Stimulated activated CD4-positive, alpha-beta T cell treated with anti-CD3 and anti-CD28 coated beads, Interleukin-12 subunit alpha, Interleukin-12 subunit beta, amount 100 ng/mL, for 48 hours (primary cell): ENCODE measurements around the gene ARMH1.
"Not testable (repeated sequence)": the region's sequence is repeated elsewhere in the genome, so short reads cannot be mapped to it uniquely, and the experiment has no call there.

Experiments
- DNase-seq, 3 donors: peaks; one replicate each; pipeline ENCODE4 v3.0.0-alpha.2; 2020; ENCODE audit warnings: low read depth in 2 of 3, low spot score in 1 of 3

The ARMH1 gene

GRCh38 chr1:44666719-44667118 is 7.8 kb upstream of the ARMH1 start:
- DNase-seq: not testable (repeated sequence)

- DNase-seq: no peak
Measured at GRCh38 chr1:44670751-44671640, 3.5 kb upstream of the ARMH1 start.

DNA sequence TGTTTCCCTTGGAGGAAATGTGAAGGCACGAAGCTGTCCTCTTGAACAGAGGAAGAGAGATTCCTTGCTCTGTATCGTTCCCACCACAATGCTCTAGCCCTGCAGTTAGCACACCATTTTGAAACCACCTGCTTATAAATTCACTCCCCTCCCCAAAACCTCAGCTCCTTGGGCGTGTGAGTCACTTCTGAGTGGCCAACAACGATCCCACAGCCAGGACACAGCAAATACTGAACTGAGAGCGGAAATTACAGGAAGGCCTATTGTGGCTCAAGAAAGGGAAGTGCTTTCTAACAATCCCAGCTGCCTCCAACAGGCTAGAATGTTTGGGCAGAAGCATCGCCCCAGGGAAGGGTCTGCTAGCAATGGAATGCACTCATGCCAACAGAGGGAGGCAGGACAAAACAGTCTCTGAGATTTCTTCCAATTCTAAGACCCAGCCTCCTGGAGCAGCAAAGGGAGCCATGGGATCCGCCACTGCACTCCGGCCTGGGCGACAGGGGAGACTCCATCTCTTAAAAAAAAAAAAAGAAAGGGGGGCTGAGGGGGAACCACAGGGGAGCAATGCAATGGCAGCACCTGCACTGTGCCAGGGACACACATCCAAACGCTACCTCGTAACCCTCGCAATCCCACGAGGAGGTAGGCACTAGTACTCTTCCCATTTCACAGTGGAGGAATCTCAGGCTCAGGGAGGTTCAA is 2.1 kb upstream of the ARMH1 start:
- DNase-seq: no peak

DNA sequence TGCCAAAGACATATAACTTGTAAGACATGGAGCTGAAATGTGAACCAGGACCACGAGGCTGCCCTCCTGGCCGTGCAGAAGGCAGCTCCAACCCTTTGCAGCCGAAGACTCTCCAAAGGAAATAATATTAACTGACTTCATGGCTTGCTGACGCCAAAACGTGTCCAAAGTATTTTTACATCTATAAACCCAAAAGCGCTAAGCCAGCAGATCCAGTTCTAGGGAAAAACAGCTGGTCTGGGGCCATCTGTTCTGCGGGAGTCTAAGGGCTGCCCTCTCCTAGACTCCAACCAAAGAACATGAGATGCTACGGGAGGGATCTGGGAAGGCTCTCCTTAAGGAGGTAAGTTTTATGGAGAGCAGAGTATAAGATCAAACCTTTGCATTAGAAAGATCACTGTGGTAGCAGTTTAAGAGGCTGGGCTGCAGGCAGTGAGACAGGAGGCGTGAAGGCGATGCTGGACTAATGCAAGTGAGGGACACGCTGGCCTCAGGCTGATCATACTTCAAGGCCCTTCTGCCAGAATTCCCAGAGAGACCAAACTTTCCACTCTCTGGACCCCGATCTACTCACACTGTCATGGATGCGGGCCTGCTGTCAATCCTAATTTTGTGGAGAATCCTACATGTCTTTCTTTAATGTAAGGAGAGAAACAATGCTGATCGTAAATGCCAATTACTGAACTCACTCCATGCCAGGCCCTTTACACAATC is 1.4 kb upstream of the ARMH1 start:
- DNase-seq: no peak

- no peak for DNase-seq
Measured at GRCh38 chr1:44673675-44674112, 820 bp upstream of the ARMH1 start.

DNA sequence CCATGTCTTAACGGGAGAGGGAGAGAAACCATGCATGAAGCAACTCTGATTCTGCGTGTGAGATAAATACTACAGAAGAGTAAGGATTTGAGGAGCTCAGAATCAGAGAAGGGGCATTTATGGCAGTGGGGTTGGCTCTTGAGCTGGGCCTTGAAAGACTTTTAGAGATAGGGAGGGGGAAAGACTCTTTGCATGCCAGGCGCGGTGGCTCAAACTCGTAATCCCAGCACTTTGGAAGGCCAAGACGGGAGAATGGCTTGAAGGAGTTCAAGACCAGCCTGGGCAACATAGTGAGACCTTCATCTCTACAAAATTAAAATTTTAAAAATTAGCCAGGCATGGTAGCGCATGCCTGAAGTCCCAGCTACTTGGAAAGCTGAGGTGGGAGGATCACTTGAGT is 672 bp downstream of the ARMH1 start:
- DNase-seq: no peak

- DNase-seq: no peak
Measured at GRCh38 chr1:44676484-44677200, 2.1 kb downstream of the ARMH1 start.

DNA sequence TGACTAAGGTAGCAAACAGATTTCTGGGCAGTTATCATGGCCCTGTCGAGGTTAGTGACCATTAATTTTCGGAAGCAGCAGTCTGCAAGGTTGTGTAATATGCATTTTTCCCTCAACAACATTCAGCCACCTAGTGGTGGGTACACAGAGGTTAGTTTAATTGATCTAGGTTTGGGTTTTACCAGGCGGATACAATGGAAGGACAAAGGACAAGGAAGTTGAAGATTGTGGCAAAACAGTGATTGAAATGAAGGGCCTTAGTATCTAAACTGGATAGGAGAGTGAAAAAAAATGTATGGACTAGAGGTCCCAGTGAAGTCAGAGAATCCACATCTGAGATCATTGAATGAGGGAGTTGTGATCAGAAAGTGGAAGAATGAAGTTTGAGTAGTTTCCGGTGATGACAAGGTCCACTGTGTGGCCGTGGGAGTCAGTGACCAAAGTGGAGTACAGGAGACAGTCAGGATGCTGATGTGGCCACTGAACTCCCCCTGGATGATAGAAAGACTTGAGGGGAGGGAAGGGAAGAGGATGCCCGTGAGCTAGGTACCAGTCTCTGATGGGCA is 2.8 kb downstream of the ARMH1 start:
- no peak for DNase-seq

GRCh38 chr1:44678120-44678519 is 3.6 kb downstream of the ARMH1 start:
- no peak for DNase-seq

GRCh38 chr1:44678626-44679025 is 4.1 kb downstream of the ARMH1 start:
- no peak for DNase-seq

- DNase-seq: no peak
Measured at GRCh38 chr1:44679468-44679867, 5.0 kb downstream of the ARMH1 start.

DNA sequence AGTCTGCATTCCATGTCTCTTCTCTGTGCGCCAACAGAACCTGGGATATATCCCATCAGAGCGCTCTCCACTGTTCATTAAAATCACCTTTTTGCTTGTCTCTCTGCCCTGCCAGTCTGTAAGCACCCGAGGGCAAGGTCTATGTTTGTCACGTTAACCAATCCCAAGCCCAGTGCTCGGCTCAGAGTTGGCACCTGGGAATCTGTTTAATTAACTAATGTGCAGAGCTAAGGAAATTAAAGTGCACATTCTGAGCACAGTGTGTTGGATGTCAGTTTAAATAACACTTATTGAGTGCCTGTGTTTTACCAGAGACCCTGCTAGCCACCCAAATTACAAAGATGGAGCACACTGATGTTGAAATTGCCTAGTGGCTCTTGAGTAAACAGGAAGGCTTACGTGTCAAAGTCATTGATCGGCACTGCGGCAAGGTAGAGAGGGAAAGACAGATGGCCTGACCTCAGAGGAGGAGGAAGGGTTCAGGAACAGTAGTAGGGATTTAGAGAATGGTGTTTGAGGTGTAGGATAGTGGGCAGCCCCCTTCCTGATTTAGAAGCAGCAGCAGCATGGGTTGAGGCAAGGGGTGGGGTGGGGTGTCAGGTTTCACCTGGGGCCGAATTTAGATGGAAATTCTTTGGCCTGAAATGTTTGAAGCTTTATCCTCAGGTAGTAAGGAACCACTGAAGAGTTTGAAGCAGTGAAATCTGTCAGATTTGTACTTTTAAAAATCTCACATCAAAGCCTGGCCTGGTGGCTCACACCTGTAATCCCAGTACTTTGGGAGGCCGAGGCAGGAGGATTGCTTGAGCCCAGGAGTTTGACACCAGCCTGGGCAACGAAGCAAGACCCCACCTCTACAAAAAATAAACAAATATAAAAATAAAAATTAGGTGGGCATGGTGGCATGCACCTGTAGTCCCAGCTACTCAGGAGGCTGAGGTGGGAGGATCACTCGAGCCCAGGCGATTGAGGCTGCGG is 7.7 kb downstream of the ARMH1 start:
- no peak for DNase-seq

DNA sequence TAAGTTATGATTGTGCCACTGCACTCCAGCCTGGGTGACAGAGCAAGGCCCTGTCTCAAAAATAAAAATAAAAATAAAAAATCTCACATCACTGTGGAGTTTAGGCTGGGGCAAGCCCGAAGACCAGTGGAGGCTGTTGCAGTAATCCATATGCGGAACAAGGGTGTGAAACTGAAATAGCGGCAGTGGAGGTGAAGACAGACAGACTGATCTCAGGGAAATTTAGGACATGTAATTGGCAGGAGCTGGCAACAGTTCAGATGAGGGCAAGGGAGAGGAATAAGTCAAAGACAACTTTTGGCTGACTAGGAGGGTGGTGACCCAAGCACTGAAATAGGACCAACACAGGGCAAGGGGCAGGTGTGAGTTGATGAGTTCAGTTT is 8.4 kb downstream of the ARMH1 start:
- DNase-seq: no peak

DNA sequence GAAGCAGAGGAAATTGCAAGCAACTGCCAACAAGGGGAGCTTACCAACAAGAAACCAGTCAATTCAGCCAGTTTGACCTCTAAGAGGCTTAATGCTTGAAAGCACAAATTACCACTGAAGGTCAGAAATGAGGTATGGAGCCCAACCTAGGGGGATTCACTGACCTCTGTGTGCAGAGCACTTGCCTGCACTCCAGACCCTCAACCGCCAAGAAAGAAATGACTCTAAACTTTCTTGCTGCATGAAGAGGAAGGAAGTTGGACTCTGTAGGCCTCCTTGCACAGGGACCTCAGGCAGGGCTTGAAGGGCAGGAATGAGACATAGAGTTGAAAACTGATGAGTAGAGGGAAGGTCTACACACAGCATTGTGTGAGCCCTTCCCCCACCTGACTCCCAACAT is 10.0 kb downstream of the ARMH1 start:
- no peak for DNase-seq

DNA sequence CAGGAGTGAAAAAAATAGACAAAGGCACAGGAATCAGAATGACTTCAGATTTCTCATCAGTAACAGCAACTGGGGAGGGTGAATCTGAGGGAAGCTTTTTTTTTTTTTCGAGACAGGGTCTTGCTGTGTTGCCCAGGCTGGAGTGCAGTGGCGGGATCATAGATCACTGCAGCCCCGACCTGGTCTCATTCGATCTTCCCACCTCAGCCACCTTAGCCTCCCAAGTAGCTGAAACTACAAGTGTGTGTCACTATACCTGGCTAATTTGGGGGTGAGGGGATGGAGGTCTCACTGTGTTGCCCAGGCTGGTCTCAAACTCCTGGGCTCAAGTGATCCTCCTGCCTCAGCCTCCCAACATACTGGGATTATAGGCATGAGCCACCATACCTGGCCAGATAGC is 10.7 kb downstream of the ARMH1 start:
- DNase-seq: no peak

DNA sequence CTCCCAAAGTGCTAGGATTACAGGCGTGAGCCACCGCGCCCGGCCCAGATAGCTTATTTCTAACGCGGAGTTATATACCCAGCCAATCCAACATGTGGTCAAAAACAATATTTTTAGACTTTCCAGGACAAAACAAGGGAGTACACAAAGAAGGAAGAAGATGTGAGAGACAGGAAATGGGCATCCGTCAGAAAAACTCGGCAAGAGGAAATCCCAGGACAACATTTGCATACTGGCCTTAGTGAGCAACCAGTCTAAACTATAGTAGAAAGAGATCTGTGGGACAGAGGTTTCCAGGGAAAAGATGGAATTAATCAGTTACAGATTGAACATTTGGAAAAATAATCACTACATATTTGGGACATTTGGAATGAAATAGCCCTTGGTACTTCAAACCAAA is 11.4 kb downstream of the ARMH1 start:
- no peak for DNase-seq

DNA sequence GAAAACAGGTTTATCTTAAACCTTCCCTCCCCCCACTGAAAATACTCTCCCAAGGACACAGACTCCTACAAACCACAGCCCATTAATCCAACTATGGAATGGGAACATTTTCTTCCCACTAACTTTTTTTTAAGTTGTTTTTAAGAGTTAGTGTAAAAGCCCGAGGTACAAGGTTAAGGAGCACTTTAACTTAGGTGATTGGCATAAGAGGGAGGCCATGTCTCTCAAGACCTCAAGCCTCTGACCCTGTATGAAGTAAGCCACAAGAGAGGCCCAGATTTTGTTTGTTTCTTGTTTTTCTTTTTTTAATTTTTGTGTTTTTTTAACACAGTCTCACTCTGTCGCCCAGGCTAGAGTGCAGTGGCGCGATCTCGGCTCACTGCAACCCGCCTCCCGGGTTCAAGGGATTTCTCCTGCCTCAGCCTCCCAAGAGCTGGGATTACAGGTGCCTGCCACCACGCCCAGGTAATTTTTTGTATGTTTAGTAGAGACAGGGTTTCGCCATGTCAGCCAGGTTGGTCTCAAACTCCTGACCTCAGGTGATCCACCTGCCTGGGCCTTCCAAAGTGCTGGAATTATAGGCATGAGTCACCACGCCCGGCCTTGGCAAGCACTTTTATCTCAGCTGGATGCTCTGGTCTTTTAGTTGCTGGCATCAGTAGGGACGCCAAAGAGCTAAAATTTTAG is 14.4 kb downstream of the ARMH1 start:
- no peak for DNase-seq

DNA sequence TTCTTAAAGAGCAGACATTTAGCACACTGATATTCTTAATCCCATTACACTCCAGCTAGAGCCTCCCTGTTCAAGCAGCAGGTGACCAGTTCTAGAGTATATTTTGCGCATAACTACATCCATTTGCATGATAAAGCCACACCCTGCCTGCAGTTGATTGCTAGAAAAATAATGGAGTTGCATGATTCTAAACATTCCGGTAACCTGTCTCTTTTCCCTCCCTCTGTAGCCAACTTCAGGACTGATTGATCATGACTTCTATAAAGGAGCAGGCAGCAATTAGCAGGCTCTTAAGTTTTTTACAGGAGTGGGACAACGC is 14.9 kb downstream of the ARMH1 start:
- no peak for DNase-seq

DNA sequence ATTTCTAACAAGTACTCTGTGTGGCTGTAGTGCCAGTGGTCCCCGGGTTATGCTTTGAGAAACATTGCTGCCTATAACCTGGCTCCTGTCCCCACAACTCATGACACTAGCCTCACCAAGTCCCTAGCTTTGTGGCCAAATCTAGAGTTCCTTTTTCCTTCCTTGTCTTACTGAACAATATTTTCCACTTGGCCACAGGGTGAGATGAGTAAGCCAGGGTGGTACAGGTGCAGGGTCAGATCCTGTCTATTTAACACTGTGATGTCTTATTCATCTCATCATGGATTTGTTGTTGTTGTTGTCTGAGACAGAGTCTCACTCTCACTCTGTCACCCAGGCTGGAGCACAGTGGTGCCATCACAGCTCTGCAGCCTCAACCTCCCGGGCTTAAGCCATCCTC is 18.6 kb downstream of the ARMH1 start:
- no peak for DNase-seq
